GM18870 (cell line): ENCODE results near the gene HERC4.

ENCODE experiments used
- ATAC-seq: cut with Tn5 transposase; IDR thresholded peaks from one replicate; pipeline ENCODE4 v1.9.1; 2021; ENCODE audit warnings: moderate library complexity; ENCODE audit not compliant: unreplicated experiment

HERC4 gene, protein sequence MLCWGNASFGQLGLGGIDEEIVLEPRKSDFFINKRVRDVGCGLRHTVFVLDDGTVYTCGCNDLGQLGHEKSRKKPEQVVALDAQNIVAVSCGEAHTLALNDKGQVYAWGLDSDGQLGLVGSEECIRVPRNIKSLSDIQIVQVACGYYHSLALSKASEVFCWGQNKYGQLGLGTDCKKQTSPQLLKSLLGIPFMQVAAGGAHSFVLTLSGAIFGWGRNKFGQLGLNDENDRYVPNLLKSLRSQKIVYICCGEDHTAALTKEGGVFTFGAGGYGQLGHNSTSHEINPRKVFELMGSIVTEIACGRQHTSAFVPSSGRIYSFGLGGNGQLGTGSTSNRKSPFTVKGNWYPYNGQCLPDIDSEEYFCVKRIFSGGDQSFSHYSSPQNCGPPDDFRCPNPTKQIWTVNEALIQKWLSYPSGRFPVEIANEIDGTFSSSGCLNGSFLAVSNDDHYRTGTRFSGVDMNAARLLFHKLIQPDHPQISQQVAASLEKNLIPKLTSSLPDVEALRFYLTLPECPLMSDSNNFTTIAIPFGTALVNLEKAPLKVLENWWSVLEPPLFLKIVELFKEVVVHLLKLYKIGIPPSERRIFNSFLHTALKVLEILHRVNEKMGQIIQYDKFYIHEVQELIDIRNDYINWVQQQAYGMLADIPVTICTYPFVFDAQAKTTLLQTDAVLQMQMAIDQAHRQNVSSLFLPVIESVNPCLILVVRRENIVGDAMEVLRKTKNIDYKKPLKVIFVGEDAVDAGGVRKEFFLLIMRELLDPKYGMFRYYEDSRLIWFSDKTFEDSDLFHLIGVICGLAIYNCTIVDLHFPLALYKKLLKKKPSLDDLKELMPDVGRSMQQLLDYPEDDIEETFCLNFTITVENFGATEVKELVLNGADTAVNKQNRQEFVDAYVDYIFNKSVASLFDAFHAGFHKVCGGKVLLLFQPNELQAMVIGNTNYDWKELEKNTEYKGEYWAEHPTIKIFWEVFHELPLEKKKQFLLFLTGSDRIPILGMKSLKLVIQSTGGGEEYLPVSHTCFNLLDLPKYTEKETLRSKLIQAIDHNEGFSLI

DNA sequence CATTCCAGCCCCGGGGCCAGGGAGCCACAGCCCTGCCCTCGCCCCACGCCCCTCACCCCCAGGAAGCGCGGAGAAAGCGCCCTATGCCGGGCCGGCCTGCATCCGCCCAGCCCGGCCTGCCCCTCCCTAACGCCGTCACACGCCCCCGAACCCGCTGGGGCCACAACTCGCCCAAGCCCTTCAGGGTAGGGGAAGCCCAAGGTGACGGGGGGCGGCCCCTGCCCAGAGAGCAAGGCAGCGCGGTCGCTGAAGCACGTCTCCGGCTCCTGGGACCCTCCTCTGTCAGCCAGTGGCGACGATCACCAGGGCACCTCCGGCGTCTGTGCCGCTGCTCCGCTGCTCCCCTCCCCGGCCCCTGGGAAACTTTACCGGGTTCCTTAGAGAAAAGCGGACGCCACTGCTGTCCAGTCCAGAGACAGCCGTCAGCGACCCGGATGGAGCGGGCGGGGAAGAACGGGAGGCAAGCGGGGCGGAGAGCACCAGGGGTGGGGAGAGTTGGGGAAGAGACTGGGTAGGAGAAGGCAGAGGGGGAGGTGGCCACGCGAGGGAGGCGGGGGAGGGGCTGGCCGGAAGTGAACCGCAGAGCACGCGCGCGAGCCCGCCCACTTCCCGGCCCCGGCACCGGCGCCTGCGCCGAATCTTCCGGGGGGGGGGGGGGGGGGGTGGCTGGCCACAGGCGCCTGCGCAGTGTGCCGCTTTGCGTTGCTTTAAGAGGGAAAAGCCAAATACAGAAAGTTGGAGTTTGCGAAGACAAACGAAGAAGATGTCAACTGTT, at the start of gene HERC4:
Gene HERC4 (minus strand): TSS at position 509 of the 775 bp plus-strand sequence. CDS start 2,175 bp downstream, outside the sequence.
- peak; percentile 76 for ATAC-seq

DNA sequence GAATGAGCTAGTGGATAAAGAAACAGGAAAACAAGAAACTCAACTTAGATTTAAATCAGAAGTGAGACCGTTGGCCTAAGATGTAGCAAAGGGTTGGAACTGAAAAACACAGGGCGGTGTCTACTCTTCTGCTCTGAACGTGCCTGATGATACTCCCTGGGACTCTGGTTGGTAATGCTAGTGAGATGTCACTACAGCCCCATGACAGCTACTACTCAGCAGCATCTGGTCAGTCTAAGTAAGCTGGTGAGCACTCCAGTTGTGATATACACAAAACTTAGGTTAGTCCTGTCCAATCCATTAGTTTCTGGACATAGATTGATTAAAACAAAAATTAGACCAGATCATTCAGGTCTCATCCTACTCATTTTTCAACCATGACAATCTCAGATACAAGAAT, 49.6 kb upstream of the HERC4 start:
- ATAC-seq = no peak

DNA sequence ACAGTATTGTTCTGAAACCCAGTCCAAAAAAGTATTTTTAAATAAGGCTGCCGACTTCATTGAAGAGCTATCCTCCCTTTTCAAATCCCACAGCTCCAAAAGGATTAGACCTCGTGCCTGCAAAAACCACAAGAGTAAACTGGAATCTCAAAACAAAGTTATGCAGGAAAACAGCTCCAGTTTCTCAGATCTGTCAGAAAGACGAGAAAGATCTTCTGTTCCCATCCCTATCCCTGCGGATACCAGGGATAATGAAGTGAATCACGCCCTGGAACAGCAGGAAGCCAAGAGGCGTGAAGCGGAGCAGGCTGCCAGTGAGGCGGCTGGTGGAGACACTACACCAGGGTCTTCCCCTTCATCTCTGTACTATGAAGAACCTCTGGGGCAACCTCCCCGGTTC, 46.8 kb upstream of the HERC4 start:
- no peak for ATAC-seq

DNA sequence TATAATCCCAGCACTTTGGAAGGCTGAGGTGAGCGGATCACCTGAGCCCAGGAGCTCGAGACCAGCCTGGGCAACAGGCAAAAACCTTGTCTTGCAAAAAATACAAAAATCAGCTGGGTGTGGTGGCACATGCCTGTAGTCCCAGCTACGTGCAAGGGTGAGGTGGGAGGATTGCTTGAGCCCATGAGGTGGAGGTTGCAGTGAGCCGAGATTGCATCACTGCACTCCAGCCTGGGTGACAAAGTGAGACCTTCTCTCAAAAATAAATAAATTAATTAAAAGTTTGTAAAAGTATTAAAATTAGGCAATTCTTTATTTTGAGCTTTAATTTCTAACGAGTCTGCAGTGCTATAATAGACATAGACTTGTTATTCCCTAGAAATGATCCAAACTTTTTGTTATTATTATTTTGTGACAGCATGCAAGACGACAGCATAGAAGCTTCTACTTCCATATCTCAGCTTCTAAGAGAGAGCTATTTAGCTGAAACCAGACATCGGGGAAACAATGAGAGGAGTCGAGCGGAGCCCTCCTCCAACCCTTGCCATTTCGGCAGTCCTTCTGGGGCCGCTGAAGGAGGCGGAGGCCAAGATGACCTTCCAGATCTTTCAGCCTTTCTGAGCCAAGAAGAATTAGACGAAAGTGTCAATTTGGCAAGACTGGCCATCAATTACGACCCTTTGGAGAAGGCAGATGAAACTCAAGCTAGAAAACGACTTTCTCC, 46.1 kb upstream of the HERC4 start:
- no peak for ATAC-seq

DNA sequence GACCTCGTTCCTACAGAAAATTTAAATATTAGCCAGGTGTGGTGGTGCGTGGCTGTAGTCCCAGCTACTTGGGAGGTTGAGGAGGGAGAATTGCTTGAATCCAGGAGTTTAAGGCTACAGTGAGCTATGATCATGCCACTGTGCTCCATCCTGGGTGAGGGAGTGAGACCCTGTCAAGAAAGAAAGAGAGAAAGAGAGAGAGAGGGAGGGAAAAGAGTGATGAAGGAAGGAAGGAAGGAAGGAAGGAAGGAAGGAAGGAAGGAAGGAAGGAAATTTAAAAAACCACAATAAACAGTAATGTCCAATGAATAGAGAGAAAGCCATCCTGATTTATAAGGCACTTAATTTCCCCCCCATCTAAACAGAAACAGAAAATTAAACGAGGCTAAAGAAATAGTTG, 43.6 kb upstream of the HERC4 start:
- no peak for ATAC-seq

DNA sequence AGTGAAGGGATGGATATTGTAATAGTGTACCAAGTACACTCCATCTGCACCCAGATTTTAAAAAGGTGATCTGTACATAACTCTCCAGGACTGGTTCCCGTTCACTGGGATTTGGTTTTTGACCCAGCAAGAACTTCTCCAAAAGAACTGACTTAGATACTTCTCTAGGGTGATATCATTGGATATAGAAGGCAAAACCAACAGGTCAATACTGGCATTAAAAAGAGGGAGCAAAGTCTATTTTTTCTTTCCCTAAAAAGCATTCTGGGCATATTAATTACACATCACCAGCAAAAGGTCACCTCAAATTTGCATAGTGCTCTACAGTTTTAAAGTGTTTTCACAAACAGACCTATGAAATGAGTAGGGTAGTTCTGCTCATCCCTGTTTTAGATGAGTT, 37.8 kb upstream of the HERC4 start:
- ATAC-seq = no peak

DNA sequence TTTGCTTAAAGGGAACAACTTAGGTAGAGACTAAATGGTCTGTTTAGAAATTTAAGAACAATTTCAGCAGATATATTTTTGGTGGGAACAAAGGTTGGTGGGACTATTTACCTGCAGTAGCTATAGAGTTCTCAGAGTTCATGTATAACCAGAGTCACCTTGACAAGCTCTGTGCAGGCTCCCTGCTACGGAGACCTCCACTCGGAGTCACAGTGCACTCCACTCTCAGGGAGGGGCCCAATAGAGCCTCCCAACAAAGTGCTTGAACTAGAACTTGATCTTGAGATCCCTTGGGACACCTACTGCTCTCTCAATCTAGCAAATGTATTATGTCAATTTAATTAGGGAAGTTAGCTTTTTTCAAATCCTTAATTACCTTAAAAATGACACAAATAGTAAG, 36.5 kb upstream of the HERC4 start:
- ATAC-seq = no peak

DNA sequence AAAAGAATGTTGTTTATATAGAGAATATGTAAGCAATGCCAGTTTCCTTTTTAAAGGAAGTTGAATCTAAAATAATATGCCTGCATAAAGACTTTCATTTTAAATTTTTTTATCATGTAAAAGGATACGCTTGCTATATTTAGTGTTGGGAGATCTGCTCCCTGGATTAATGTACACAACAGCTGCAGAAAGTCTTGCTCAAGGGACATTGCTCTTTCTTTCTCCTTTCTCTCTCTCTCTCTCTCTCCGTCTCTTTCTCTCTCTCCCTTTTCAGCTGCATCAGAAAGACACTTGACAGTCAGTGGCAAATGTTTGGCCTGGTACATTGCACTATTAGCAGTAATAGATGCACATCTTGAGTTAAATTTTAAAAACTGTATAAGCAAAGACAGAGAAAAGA, 34.9 kb upstream of the HERC4 start:
- ATAC-seq = no peak

DNA sequence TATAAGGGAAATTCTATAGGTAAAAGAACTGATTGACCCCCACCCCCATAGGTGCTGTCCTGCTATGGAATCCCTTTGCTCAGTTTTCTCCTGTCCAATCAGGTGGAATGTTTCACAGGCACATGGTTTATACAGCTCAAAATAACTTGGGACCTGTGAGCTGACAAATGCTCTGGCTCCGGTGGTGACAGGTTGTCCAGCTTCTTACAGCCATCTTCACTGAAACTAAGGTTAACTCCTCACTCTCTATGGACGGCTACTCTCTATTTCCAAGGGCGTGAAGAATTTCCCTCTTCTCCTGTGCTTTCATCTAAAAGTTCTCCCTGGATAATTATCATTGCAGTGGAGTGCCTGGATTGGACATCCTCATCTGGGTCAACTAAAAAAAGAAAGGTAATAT, 34.2 kb upstream of the HERC4 start, which contains the start of gene MYPN:
Gene MYPN (plus strand): TSS at position 158 of the 400 bp plus-strand sequence. CDS start 11,951 bp downstream, outside the sequence.
- no peak for ATAC-seq

DNA sequence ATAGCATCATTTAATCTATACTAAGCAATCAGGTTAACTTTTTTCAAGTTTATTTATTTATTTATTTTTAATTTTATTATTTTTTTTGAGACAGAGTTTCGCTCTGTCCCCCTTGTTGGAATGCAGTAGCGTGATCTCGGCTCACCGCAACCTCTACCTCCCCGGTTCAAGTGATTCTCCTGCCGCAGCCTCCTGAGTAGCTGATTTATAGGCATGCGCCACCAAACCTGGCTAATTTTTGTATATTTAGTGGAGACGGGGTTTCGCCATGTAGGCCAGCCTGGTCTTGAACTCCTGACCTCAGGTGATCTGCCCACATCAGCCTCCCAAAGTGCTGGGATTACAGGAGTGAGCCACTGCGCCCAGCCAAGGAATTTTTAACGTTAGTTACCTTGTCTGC, 33.6 kb upstream of the HERC4 start:
- ATAC-seq = no peak

DNA sequence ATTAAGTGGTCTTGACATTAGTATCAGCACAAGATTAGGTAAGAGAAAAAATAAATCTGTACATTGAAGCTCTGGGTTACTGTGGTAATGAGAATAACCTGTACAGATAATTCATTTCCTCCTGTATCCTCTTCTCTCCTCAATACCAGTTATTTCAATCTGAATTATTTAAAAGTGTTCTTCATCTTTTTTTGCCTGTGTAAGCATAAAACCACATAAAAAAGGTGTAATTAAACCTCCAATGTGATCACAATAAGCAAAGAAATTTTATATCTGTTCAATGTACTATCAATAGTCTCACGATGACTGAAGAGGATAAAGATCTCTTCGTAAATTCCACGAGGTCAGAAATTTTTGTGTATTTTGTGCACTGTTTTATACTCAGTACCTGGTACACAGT, 33.0 kb upstream of the HERC4 start:
- ATAC-seq = no peak

DNA sequence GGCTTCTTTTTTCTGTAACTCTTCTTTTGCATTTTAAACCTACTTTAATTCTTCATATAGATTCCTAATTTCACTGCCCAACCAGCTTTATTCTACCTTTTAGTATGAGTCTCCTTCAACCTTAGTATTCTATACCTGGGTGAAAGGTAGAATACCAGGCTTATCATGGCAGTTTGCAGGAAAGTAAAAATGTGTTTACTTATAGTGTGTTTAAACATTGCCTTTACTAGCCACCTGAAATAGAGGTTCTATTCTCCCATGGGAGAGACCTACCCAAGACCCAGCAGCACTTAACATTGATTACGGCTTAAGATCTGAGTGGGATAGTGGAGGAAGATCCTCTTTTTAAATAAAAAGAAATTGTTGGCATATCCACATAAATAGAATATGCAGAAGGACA, 32.6 kb upstream of the HERC4 start:
- no peak for ATAC-seq

DNA sequence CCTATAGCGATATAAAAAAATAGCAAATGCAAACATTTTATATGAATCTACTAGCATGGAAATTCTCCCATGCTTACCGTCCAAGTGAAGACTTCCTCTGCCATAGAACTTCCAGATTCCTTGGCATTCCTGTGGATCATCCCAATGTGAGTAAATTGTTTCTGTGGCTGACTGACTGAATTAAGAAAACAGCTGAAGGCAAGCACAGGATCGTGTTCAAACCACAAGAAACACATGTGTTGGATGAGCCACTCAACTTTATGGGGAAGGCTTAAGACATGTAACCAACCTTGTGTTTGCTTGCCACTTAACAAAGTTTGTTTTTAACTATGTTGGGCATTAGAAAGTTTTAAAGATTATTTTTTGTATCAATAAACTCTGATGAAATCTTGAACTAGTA, 31.6 kb upstream of the HERC4 start:
- ATAC-seq = no peak

DNA sequence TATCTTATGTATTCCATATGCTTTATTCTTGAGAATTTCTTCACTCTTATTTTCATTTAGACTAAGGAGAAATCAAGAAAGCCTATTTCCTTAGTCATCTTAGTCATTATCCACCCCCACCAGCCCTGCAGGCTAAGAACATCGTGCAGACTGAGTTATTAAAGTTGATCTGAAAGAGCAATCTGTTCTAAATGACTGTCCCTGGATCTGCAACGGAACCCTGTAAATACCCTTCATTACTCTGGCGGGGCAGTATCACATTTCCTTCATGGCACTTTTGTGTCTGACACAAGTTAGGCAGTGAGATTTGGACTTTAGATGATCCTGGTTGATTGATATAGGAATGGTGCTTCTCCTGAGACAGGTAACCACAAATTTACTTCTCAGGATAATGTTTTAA, 30.7 kb upstream of the HERC4 start:
- ATAC-seq = no peak

DNA sequence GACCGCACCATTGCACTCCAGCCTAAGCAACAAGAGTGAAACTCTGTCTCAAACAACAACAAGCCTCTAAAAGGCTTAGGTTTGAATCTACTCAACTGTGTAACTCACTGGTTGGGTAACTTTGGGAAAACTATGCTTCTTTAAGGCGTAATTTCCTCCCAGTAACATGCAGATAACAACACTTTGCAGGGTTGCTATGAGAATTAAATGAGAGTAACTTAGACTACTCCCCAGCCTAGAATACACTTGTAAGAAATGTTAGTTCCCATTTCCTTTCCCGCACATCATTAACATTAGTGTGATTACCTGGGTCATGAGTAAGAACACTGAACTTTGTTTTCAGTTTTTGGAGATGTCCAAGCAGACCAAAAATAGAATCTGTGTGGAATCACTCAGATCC, 28.8 kb upstream of the HERC4 start:
- ATAC-seq = no peak

DNA sequence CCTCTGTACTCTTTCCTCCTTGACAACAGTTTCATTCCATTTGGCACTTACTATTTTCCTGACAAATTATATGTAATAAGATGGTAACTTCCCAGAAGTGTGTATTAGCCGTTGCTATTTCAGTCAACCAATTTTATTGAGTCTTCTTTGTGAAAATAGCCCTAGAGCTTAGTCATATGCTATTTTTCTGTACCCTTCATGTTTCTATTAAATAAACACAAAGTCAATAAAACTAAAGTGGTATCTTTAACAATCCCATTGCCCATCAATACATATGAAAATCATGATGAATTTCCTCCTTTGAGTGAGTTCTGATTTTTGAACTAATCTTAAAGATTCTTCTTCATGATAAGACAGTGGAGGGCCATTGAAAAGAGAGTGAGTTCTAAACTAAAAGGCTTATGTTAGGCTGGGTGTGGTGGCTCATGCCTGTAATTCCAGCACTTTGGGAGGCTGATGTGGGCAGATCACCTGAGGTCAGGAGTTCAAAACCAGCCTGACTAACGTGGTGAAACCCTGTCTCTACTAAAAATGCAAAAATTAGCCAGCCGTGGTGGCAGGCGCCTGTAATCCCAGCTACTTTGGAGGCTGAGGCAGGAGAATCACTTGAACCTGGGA, 28.3 kb upstream of the HERC4 start:
- ATAC-seq = no peak

DNA sequence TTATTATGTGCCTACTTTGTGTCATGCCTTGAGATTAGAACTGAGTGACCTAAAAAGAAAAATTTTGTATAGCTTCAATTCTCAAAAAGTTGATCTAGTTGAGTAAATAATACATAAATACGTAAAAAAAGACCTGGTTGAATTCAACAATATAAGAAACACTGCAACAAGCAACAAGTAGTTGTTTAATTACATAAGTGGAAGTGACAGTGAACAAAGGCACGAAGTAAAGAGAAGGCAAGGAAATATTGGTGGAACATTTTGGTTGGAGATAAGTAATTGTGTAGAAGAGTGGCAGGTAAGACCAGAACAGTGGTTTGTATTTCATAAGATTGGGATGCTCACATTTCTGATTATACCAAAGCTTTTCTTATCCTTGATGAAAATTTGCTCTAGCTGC, 26.0 kb upstream of the HERC4 start:
- no peak for ATAC-seq

DNA sequence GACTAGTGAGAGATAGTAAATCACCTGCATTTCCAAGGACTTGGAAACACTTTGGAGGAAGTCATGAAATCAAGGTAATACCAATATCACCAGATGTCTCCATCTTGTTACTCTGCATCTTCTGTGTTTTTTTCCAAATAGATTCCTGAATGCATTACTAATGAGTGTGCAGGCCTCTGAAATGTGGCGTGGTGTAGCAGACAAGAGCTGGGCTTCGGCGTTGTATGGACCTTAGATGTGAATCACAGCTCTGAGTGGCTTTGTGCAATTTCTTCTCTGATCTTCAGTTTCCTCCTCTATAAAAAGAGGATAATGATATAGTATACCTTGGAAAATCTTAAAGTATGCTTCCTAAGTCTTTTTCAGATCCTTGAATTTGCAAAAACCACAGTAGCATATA, 24.7 kb upstream of the HERC4 start:
- ATAC-seq = no peak

DNA sequence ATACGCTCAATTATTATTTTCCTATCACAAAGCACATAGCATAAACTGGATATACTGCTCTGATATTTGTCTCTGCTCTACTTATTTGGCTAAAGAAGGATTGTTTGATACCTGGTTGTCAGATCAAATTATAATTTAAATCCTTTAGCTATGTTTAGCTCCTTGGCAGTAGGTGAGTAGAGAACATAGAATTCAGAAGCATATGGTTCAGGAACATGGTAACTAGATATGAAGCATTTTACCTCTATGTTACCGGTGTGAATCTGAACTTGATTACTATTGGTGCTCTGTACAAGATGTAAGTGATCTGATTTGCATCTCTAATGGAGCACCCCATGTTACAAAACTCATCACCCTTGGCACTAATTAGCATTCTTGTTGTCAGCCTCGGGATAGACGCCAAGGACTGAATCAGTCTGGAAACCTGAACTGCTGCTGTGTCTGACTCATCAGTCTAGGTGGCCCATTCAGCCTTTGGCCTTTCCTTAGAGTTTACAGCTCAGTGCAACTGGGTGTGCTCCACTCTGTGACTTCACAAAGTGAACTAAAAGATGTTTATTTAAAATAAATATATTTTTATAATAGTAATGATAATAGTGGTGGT, 21.9 kb upstream of the HERC4 start:
- no peak for ATAC-seq
